Mesenteric fat pad (tissue), 1 donor: Measurements from ENCODE around the gene LRRN4CL. TPM values are rescaled to one million over a fixed set of nuclear protein-coding genes. Genes with fewer than 3 reads are reported as not detected.
A peak's percentile ranks its signal among the peaks of the same experiment; 100 is the strongest.
"Not testable (repeated sequence)": the region's sequence is repeated elsewhere in the genome, so short reads cannot be mapped to it uniquely, and the experiment has no call there.

Experiments
- DNase-seq: peaks from one replicate; pipeline ENCODE4 v3.0.0-alpha.2; 2020; ENCODE audit warnings: low spot score
- long read RNA-seq: library from polyadenylated mRNA; unstranded; transcript quantifications from one replicate; pipeline ENCODE4 v2.0.0, GENCODE V29; 2020
- total RNA-seq: library from RNA; stranded (reverse); fragmentation: NEBNext Ultra II Directional; extraction: Animal tissue kit (Norgen Biotek cat#: 25700); gene quantifications from one replicate; pipeline ENCODE4 v1.2.1, GENCODE V29; 2021
- donor health status: DM: yes; HTN: yes; CAD: no.

Gene LRRN4CL
- 88.9 TPM for total RNA-seq
- long read RNA-seq, transcript LRRN4CL-201 (2 exons, 2,585 nt) = major isoform, 73 of 94 reads
- long read RNA-seq, partial matches to known transcripts = 6 of 94 reads
- long read RNA-seq, other reads (novel, unspliced or antisense) = 15 of 94 reads

DNA sequence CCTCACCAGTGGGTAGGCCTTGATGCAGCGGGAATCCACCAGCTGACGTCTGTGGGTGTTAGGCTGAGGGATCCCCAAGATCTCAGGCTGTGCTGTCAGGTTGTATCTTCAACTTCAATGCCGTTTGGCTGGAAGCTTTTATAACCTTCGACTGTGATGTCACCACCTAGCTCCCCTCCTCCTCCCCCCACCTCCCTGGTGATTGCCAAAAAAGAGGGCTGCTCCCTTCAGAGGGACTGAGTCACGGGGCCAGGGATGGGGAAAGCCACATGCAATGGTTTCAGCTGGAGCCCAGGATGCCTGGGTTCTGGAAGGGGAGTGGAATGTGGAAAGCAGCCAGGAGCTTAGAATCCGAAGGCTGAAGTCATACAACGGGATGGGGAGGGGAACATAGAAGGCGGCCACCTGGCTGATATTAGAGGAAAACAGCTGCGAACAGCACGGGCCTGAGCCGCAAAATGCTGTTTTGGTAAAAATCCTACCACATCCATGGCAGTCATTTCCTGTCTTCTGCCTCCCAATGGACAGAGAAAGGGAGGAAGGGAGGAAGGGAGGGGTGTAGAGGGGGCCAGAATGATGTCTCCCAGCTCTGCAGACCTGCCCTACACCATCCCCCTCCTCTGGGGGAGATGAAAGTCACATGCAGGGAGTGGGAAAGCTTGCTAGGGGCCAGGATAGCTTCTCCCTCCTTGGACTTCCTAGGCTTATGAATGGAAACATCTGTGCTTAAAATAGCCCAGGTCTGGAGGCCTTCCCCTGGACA lies at the start of gene LRRN4CL:
LRRN4CL (minus strand) TSS at position 110 of the 763 bp plus-strand sequence. CDS start 1,022 bp downstream, outside the sequence.
- DNase-seq = no peak

GRCh38 chr11:62737196-62737595 lies 47.9 kb upstream of the LRRN4CL start:
- no peak for DNase-seq

- DNase-seq = no peak
Observed at GRCh38 chr11:62732830-62733229, 43.5 kb upstream of the LRRN4CL start.

GRCh38 chr11:62730076-62730475 lies 40.7 kb upstream of the LRRN4CL start:
- DNase-seq = not testable (repeated sequence)

DNA sequence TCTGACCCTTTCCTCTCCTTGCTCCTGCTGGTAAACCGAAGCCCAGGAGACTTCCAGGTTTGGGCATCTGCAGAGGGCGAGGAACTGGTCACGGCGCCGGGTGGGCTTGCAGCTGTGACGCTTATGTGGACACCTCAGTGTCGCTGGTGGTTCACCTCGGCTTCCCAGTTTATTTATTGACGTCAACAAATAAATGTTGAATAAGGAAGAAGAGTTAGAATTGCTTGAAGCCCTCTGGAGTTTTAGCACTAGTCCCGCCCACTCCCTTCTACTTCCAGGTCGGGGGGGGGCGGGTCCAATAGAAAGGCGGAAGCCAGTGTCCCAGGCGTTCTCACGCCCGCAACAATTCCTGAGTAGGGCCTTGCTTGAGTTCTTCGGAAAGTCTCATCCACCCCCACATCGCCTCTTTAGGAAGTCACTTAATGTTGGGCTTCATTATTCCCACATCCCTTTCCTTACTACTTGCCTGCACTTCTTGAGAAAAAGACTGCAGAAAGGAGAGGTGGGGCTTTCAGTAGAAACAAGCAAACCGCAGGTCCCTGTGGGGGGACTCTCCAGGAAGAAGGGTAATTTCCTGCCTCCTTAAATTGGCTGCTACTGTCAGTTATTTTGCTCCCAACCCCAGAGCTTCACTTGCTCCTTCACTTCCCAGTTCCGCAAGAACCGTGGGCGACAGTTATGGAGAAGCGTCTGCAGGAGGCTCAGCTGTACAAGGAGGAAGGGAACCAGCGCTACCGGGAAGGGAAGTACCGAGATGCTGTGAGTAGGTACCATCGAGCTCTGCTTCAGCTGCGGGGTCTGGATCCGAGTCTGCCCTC lies 39.0 kb upstream of the LRRN4CL start, which contains the start of gene TTC9C:
TTC9C (plus strand) TSS at position 316 of the 818 bp plus-strand sequence; CDS start at position 679, 363 bp downstream.
- DNase-seq = no peak

GRCh38 chr11:62727872-62728170 lies 38.5 kb upstream of the LRRN4CL start:
- no peak for DNase-seq

DNA sequence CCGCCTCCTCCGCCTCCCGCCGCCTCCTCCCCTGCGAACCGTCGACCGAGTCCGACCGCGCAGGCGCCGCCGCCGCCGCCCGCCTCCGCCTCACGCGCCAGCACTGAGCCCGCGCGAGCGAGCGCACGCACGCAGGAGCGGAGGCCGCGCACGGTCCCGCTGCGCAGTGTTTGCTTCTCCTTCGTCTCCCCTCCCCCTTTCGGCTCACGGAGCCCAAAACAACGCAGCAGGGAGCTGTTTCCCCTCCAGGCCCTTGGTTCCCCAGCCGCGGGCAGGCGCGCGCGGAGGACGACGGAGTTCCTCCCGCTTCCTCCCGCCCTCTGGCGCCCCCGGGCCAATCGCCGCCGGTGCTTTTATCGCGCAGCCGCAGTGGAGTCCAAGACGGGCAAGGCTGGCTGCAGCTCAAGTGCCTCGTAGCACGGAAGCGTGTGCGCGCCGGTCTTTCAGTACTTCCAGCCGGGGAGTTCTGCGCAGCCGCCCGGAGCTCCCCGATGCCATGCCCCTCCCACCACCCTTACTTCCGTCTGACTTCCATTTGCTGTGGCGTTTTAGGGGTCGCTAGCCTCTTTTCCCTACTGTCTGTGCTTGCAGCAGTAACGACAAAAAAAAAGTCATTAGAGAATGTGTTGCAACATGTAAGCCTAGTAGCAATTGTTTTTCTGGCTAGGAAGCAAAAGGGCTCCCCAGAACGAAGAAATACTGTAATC lies 38.0 kb upstream of the LRRN4CL start, which contains the start of gene HNRNPUL2:
HNRNPUL2 (minus strand) TSS at position 293 of the 707 bp plus-strand sequence. CDS start 301 bp downstream, outside the sequence.
- DNase-seq = peak; percentile 100

GRCh38 chr11:62726915-62727164 lies 37.5 kb upstream of the LRRN4CL start:
- no peak for DNase-seq

DNA sequence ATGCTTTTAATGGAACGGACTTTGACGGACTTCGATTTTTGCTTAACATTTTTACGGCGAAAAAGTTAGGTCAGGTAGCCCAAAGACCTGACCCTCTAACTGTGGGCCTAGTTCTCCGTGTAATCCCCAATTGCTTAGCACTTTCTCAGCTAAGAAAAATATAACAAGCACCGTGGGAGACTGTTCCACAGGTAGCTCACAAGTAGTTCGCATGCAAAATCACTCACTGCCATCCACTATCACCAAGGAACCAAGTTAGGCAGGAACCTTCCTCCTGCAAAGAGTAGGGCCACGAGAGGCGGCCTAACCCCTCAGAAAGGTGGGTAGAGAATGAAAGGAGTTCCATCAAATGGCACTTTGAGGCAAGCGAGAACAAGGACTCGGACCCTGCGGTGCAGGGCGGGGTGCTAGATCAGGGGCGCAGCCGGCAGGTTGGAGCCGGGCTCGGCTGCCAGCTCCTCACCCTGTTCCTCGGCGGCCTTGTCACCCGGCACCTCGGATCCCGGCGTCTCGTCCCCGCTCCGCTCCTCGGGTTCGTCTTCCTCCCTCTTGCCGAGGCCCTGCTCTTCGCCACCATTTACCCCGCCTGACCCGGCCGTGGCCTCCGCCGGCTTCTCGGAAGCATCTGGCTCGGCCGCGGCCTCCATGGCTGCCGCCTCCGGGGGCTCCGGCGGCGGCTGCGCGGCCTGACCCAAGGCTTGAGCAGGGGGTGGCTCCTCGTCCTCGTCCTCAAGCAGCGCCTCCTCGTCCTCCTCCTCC lies 37.0 kb upstream of the LRRN4CL start:
- no peak for DNase-seq

DNA sequence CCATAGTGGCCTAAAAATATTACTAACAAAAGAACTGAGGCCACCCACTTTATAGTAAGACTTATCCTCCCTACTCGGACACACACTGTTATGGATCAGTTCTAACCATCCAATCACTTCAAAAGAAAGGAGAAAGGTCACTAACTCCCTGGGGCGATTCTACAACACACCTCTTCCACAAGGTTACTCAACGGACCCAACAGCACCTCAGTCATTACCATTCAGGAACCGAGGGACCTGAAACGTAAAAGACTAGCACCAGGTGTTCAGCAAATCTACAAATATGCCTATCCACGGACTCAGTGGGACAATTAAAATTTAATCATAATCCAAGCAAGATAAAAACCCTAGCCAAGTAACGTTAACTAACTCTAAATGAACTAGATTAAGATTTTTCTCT lies 36.3 kb upstream of the LRRN4CL start:
- no peak for DNase-seq

- no peak for DNase-seq
Observed at GRCh38 chr11:62724171-62724570, 34.8 kb upstream of the LRRN4CL start.

- DNase-seq = no peak
Observed at GRCh38 chr11:62721994-62722393, 32.7 kb upstream of the LRRN4CL start.

DNA sequence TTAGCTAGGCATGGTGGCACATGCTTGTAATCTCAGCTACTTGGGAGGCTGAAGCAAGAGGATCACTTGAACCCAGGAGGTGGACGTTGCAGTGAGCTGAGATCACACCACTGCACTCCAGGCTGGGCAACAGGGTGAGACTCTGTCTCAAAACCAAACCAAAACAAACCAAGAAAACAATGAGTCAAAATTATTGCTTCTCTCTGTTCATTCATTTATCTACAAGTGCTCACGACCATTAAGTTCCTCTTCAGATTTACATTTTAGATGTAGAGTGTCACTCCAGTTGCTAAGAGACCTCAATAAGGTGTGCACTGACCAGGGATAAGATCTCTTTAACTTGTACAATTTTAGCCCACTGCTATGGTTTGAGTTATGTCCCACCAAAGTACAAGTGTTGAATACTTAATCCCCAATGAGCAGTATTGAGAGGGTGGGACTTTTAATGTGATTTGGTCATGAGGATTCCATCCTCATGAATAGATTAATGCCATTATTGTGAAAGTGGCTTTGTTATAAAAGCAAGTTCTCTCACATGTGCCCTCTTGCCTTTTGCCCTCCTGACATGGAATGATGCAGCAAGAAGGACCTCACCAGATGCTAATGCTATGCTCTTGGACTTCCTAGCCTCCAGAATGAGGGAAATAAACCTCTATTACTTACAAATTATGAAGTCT lies 30.1 kb upstream of the LRRN4CL start:
- no peak for DNase-seq

GRCh38 chr11:62716816-62717215 lies 27.5 kb upstream of the LRRN4CL start:
- DNase-seq = peak; percentile 76

DNA sequence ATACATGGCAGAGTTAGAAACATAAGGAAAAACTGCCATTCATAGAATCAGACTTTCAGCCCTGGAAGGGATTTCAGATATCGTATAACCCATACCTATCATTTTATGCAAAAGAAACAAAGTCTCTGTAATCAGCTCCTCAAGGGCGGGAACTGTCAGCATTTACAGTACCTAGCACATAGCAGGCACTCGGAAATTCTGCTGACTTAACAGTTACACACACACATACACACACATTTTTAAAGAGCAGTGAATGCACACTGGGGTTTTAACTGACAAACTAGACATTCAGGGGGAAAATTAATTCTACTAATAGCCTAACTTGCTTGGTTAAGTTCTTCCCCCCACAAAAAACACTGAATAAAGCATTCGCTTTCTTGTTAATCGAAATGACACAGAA lies 26.9 kb upstream of the LRRN4CL start:
- no peak for DNase-seq

GRCh38 chr11:62715150-62716130 lies 26.1 kb upstream of the LRRN4CL start:
- DNase-seq = peak; percentile 37

GRCh38 chr11:62713343-62713742 lies 24.0 kb upstream of the LRRN4CL start:
- no peak for DNase-seq

- DNase-seq = no peak
Observed at GRCh38 chr11:62712861-62713260, 23.5 kb upstream of the LRRN4CL start.

DNA sequence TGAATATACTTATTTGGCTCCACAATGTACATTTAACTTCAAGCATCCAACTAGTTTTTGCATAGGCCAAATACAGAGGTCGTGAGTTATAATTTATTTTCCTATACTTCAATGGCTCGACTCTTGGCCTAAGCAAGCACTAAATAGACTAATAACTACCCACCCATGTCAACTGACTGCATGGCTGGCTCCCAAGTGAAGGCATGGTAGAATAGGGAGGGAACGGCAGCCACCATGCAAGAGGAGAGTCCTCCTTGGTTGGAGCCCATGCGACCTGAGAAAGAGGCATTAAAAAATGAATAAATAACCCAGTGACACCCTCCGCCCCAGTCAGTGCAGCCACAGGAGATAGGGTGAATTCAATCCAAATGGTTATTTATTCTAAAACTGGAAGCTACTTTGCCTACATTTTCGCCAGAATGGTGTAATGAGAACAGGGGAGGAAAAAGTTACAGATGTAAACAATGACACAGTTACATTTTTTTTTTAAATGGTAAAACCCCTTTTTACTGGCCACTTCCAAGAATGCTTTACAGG lies 23.0 kb upstream of the LRRN4CL start:
- DNase-seq = no peak
